Measurements from ENCODE around the gene PRKCI.
"Not testable (repeated sequence)": the region's sequence is repeated elsewhere in the genome, so short reads cannot be mapped to it uniquely, and the experiment has no call there.

Gene PRKCI

GRCh38 chr3:170205302-170205701 is 16.9 kb upstream of the PRKCI start:
- POLR2A ChIA-PET = no interaction called here

DNA sequence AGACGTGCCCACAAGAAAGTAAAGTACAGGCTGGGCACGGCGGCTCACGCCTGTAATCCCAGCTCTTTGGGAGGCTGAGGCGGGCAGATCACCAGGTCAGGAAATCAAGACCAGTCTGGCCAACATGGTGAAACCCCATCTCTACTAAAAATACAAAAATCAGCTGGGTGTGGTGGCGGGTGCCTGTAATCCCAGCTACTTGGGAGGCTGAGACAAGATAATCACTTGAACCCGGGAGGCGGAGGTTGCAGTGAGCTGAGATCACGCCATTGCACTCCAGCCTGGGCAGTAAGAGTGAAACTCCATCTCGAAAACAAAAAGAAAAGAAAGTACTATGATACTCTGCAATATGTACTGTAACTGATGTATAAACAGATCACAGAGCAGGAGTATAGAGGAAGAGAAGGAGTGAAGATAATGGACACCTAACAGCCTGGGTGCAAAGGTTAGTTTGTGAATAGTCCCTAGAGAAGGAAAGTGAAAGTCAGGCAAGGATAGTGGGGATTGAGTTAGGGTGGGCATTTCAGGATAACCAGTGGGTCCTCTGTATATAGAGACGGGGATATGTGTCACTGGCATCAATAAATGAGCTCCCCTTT is 16.0 kb upstream of the PRKCI start:
- H3K4me1 ChIP-seq (ENCODE audit: control insufficient read depth, insufficient read depth, low read length); H3K27ac ChIP-seq (ENCODE audit: extremely low read depth, low read depth, low read length); H3K4me3 ChIP-seq (ENCODE audit: low read depth, low read length); POLR2A ChIA-PET; H3K36me3 ChIP-seq (ENCODE audit: control insufficient read depth in 2 of 2, insufficient read depth in 1 of 2, low read length in 2 of 2); H3K9me3 ChIP-seq (ENCODE audit: control insufficient read depth, insufficient read depth, low read depth, low read length): not testable (repeated sequence)
- CTCF ChIA-PET = interaction anchor here (1.2 kb wide), 1 partner anchor 27 kb away, joined by 3 read pairs; no protein-coding TSS in a partner anchor

More at GRCh38 chr3:170205302-170205701, 16.9 kb upstream of the PRKCI start:
- no peak for TF ChIP-seq SP7 (tag by site-specific recombination; IDR thresholded peaks at IDR 0.05)
- TF ChIP-seq, protein P1, sequence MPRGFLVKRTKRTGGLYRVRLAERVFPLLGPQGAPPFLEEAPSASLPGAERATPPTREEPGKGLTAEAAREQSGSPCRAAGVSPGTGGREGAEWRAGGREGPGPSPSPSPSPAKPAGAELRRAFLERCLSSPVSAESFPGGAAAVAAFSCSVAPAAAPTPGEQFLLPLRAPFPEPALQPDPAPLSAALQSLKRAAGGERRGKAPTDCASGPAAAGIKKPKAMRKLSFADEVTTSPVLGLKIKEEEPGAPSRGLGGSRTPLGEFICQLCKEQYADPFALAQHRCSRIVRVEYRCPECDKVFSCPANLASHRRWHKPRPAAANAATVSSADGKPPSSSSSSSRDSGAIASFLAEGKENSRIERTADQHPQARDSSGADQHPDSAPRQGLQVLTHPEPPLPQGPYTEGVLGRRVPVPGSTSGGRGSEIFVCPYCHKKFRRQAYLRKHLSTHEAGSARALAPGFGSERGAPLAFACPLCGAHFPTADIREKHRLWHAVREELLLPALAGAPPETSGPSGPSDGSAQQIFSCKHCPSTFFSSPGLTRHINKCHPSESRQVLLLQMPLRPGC (tag by site-specific recombination; IDR thresholded peaks at IDR 0.05) = no peak
- TF ChIP-seq ZNF169 (tag by site-specific recombination; IDR thresholded peaks at IDR 0.05) = no peak
- TF ChIP-seq GFI1B (tag by site-specific recombination; IDR thresholded peaks at IDR 0.05) = no peak
- TF ChIP-seq EGR2 (tag by site-specific recombination; IDR thresholded peaks at IDR 0.05; ENCODE audit: low read depth) = no peak
- TF ChIP-seq ZNF501 (tag by site-specific recombination; IDR thresholded peaks at IDR 0.05) = no peak
- no peak for TF ChIP-seq ZNF16 (tag by site-specific recombination; IDR thresholded peaks at IDR 0.05; ENCODE audit: low read depth)
- no peak for TF ChIP-seq ZNF449 (tag by site-specific recombination; IDR thresholded peaks at IDR 0.05)
- TF ChIP-seq ZNF544 (tag by site-specific recombination; IDR thresholded peaks at IDR 0.05) = no peak
- TF ChIP-seq, protein P2, sequence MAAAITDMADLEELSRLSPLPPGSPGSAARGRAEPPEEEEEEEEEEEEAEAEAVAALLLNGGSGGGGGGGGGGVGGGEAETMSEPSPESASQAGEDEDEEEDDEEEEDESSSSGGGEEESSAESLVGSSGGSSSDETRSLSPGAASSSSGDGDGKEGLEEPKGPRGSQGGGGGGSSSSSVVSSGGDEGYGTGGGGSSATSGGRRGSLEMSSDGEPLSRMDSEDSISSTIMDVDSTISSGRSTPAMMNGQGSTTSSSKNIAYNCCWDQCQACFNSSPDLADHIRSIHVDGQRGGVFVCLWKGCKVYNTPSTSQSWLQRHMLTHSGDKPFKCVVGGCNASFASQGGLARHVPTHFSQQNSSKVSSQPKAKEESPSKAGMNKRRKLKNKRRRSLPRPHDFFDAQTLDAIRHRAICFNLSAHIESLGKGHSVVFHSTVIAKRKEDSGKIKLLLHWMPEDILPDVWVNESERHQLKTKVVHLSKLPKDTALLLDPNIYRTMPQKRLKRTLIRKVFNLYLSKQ (tag by site-specific recombination; IDR thresholded peaks at IDR 0.05; ENCODE audit: borderline replicate concordance) = no peak
- TF ChIP-seq IKZF3 (tag by site-specific recombination; IDR thresholded peaks at IDR 0.05) = no peak
- TF ChIP-seq ZBTB20 (tag by site-specific recombination; IDR thresholded peaks at IDR 0.05) = no peak
- no peak for TF ChIP-seq ZFHX2 (tag by site-specific recombination; conservative IDR thresholded peaks at IDR 0.05)
- TF ChIP-seq ZNF830 (tag by site-specific recombination; IDR thresholded peaks at IDR 0.05; ENCODE audit: low read depth) = no peak
- TF ChIP-seq ZNF654 (tag by site-specific recombination; IDR thresholded peaks at IDR 0.05; ENCODE audit: low read depth) = no peak
- TF ChIP-seq ZNF302 (tag by site-specific recombination; IDR thresholded peaks at IDR 0.05; ENCODE audit: low read depth) = no peak
- no peak for TF ChIP-seq ZNF624 (tag by site-specific recombination; IDR thresholded peaks at IDR 0.05)
- TF ChIP-seq ZBTB11 (tag by site-specific recombination; conservative IDR thresholded peaks at IDR 0.05; ENCODE audit: low read depth) = no peak
- no peaks in the 10 kb centered on the region for H3K36me3 ChIP-seq (ENCODE audit: control insufficient read depth in 2 of 2, insufficient read depth in 1 of 2, low read length in 2 of 2)
- H3K4me3 ChIP-seq (ENCODE audit: low read depth, low read length) = no peak overlapping the region
- H3K9me3 ChIP-seq (ENCODE audit: control insufficient read depth, insufficient read depth, low read depth, low read length) = no peaks in the 10 kb centered on the region
- no peaks in the 10 kb centered on the region; the same call in 1 of the 2 replicates for H3K4me1 ChIP-seq (ENCODE audit: control insufficient read depth, insufficient read depth, low read length)
- H3K27ac ChIP-seq (ENCODE audit: extremely low read depth, low read depth, low read length) = no peak overlapping the region
- CTCF ChIA-PET = interaction anchor here (1.2 kb wide), 1 partner anchor 28 kb away, joined by 3 read pairs; no protein-coding TSS in a partner anchor

All from HEK293 (cell line).